BJ (cell line): Measurements from ENCODE around the gene AKAP1. TPM values are rescaled to one million over a fixed set of nuclear protein-coding genes. Genes with fewer than 3 reads are reported as not detected.

Experiments used
- CTCF ChIA-PET: fragments of 350-600 bp; formaldehyde crosslinking; extraction: SDS; loops from one replicate; lab custom pipeline; 2021; ENCODE audit warnings: antibody characterized with exemption, inconsistent platforms; lab: Yijun Ruan, JAX
- POLR2A ChIA-PET: fragments of 300-600 bp; sonication (Branson Sonifier 250); formaldehyde crosslinking; extraction: SDS; loops from one replicate; lab custom pipeline; 2021; ENCODE audit warnings: antibody characterized with exemption; lab: Charles Lee
- DNase-seq: peaks from one replicate; pipeline ENCODE4 v3.0.0-alpha.2; 2011; ENCODE audit warnings: low read depth
- H3K27me3 ChIP-seq: 2 replicates; pipeline ENCODE4 v1.6.0; 2011; ENCODE audit warnings: low read length; ENCODE audit not compliant: control insufficient read depth, insufficient read depth
- H3K36me3 ChIP-seq: 2 replicates; pipeline ENCODE4 v1.5.1; 2011; ENCODE audit warnings: low read length; ENCODE audit not compliant: control insufficient read depth, insufficient read depth
- H3K4me3 ChIP-seq: 2 replicates; pipeline ENCODE4 v1.5.1; 2011; ENCODE audit warnings: low read depth, mild to moderate bottlenecking, control low read depth, low read length
- CTCF ChIP-seq: IDR thresholded peaks from 2 replicates; pipeline ENCODE4 v1.5.1; 2011; ENCODE audit warnings: low read depth, mild to moderate bottlenecking, control low read depth, inconsistent platforms, low read length, moderate library complexity; ENCODE audit not compliant: insufficient read depth
- polyA plus RNA-seq: library from polyadenylated mRNA; depleted of rRNA; stranded (reverse); fragments of >200 nt; gene quantifications from 2 replicates; pipeline ENCODE4 v1.2.3, GENCODE V29; 2011

The AKAP1 gene
- polyA plus RNA-seq, 1 experiment = 15.7 TPM

GRCh38 chr17:57115377-57115776, 30.3 kb downstream of the AKAP1 start:
- ChIA-PET CTCF (no interaction called here), POLR2A (no interaction called here)
- TF ChIP-seq CTCF = no peak
- Histone ChIP-seq H3K36me3 (peaks cover 12% of the 10 kb centered on the region), H3K4me3 (no peak overlapping the region), H3K27me3 (no peaks in the 10 kb centered on the region)
- no peak for DNase-seq

GRCh38 chr17:57115916-57116315, 30.9 kb downstream of the AKAP1 start:
- ChIA-PET CTCF (no interaction called here), POLR2A (no interaction called here)
- peaks cover 12% of the 10 kb centered on the region for H3K36me3 ChIP-seq

GRCh38 chr17:57117798-57118197, 32.8 kb downstream of the AKAP1 start:
- ChIA-PET POLR2A (no interaction called here), CTCF (interaction anchor here (0.8 to 1.2 kb wide), 3 partner anchors 10 to 715 kb away, joined by 3 to 4 read pairs (median 4); no protein-coding TSS in a partner anchor)
- Histone ChIP-seq H3K4me3 (no peak overlapping the region), H3K36me3 (peaks cover 12% of the 10 kb centered on the region), H3K27me3 (no peaks in the 10 kb centered on the region)
- DNase-seq = no peak
- TF ChIP-seq CTCF = no peak

More at GRCh38 chr17:57115916-57116315, 30.9 kb downstream of the AKAP1 start:
- H3K4me3 ChIP-seq = no peak overlapping the region
- no peak for TF ChIP-seq CTCF
- no peaks in the 10 kb centered on the region for H3K27me3 ChIP-seq
- no peak for DNase-seq

DNA sequence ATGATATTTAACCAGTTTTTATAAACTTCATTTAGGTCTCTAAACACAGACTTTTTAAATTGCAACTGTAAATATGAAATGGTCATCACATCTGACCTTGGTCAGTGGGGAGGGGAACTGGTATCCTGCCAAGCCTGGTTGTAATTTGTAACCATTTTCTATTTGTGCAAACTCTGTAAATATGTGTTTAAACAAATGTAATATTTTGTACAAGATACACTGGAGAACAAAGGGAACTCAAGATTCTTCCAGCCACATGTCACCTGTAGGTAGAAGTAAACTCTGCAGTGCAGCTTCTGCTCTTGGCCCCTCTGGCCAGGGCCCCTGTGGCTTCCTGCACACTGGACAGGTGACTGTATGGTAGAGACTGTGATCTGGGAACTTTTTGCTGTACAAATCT, 35.8 kb downstream of the AKAP1 start:
- H3K36me3 ChIP-seq = peaks cover 6% of the 10 kb centered on the region

More for the DNA sequence above, 35.8 kb downstream of the AKAP1 start:
- Histone ChIP-seq H3K4me3 (no peak overlapping the region), H3K27me3 (no peaks in the 10 kb centered on the region)
- CTCF ChIA-PET = interaction anchor here (0.7 to 1.9 kb wide), 6 partner anchors 12 to 713 kb away, joined by 3 to 6 read pairs (median 4); no protein-coding TSS in a partner anchor
- POLR2A ChIA-PET = no interaction called here
- no peak for TF ChIP-seq CTCF
- DNase-seq = no peak
